GM20431 (cell line): ENCODE measurements around the gene SRRT.
"Not testable (repeated sequence)": the region's sequence is repeated elsewhere in the genome, so short reads cannot be mapped to it uniquely, and the experiment has no call there.

Experiments
- in situ Hi-C: fragments of 300-500 bp; cut with MseI, MboI; formaldehyde crosslinking; loops from one replicate; pipeline ENCODE4 v1.15.0; 2020; ENCODE audit warnings: low sequenced_read_pairs; ENCODE audit not compliant: unreplicated experiment

The SRRT gene

GRCh38 chr7:100854899-100855298 lies 20.0 kb upstream of the SRRT start:
- in situ Hi-C loops: not testable (repeated sequence)

- in situ Hi-C loops: no loop called here
Measured at GRCh38 chr7:100855515-100855914, 19.4 kb upstream of the SRRT start.

- in situ Hi-C loops: no loop called here
Measured at GRCh38 chr7:100856871-100857282, 18.0 kb upstream of the SRRT start.

- in situ Hi-C loops: no loop called here
Measured at GRCh38 chr7:100859856-100860255, 15.0 kb upstream of the SRRT start.

- in situ Hi-C loops: no loop called here
Measured at GRCh38 chr7:100860702-100861615, 13.9 kb upstream of the SRRT start.

GRCh38 chr7:100861616-100861985 lies 13.3 kb upstream of the SRRT start:
- in situ Hi-C loops: no loop called here

- in situ Hi-C loops: no loop called here
Measured at GRCh38 chr7:100863406-100863950, 11.4 kb upstream of the SRRT start.

GRCh38 chr7:100864263-100864845 lies 10.5 kb upstream of the SRRT start:
- in situ Hi-C loops: no loop called here

- in situ Hi-C loops: no loop called here
Measured at GRCh38 chr7:100865372-100865911, 9.5 kb upstream of the SRRT start.

GRCh38 chr7:100865938-100866728 lies 8.8 kb upstream of the SRRT start:
- in situ Hi-C loops: no loop called here

- in situ Hi-C loops: no loop called here
Measured at GRCh38 chr7:100866729-100867039, 8.2 kb upstream of the SRRT start.

GRCh38 chr7:100867040-100867775 lies 7.7 kb upstream of the SRRT start, which contains the start of gene TRIP6:
Gene TRIP6, plus strand, starts transcription at chr7:100867387. Its CDS starts 111 bp downstream, at chr7:100867498.
- in situ Hi-C loops: no loop called here

GRCh38 chr7:100867776-100868485 lies 7.0 kb upstream of the SRRT start:
- in situ Hi-C loops: no loop called here

GRCh38 chr7:100873599-100874299 lies 1.2 kb upstream of the SRRT start:
- in situ Hi-C loops: no loop called here

GRCh38 chr7:100874300-100874576 lies 665 bp upstream of the SRRT start:
- in situ Hi-C loops: no loop called here

GRCh38 chr7:100875356-100875751 lies 451 bp downstream of the SRRT start:
- in situ Hi-C loops: no loop called here

- in situ Hi-C loops: no loop called here
Measured at GRCh38 chr7:100878013-100878412, 3.1 kb downstream of the SRRT start.

- in situ Hi-C loops: no loop called here
Measured at GRCh38 chr7:100878685-100879084, 3.8 kb downstream of the SRRT start.
